B cell (primary cell): ENCODE results near the gene RAB11FIP5. TPM values are rescaled to one million over a fixed set of nuclear protein-coding genes. Genes with fewer than 3 reads are reported as not detected.

Experiments
- ATAC-seq: fragments of 200-7000 bp; cut with Tn5 transposase; one replicate; pipeline ENCODE4 v1.10.0; 2021; ENCODE audit warnings: low read depth, mild to moderate bottlenecking, moderate number of reproducible peaks, moderate library complexity
- CTCF ChIA-PET: fragments of 350-600 bp; sonication (Branson Sonifier 250); formaldehyde crosslinking; loops from one replicate; lab custom pipeline; 2021; ENCODE audit warnings: antibody characterized with exemption, inconsistent platforms; lab: Charles Lee
- POLR2A ChIA-PET: fragments of 350-600 bp; sonication (Branson Sonifier 250); formaldehyde crosslinking; loops from one replicate; lab custom pipeline; 2021; ENCODE audit warnings: antibody characterized with exemption; lab: Charles Lee
- DNase-seq: peaks from one replicate; pipeline ENCODE4 v3.0.0; 2013
- H2AFZ ChIP-seq: 2 replicates; pipeline ENCODE4 v1.6.1; 2012; ENCODE audit warnings: mild to moderate bottlenecking, low read depth, low read length; ENCODE audit not compliant: insufficient read depth, poor library complexity, severe bottlenecking
- H3K27ac ChIP-seq, 2 donors: 1 replicate in 1 of 2; 2 replicates in 1 of 2; pipeline ENCODE4 v1.5.1; 2012 to 2013; ENCODE audit warnings: low read length in 2 of 2, mild to moderate bottlenecking in 2 of 2, moderate library complexity in 1 of 2
- H3K27me3 ChIP-seq, 4 experiments: fragments of 200-600 bp in 1 of 4; sonication (generic) in 1 of 4; replicated peaks in 1 of 4; 1 replicate in 2 of 4; 2 replicates in 2 of 4; pipeline versions ENCODE4 v1.6.1 to v1.7.0; 2013 to 2016; ENCODE audit warnings: low read length in 3 of 4, mild to moderate bottlenecking in 2 of 4, mixed read lengths in 1 of 4, moderate library complexity in 1 of 4; ENCODE audit not compliant: insufficient read depth in 4 of 4, control insufficient read depth in 3 of 4; ENCODE audit errors: control extremely low read depth in 1 of 4
- H3K36me3 ChIP-seq, 2 experiments: replicated peaks in 1 of 2; 1 replicate in 1 of 2; 2 replicates in 1 of 2; pipeline versions ENCODE4 v1.6.1 to v1.7.1; 2013; ENCODE audit warnings: low read length in 1 of 2; ENCODE audit not compliant: insufficient read depth in 2 of 2, control insufficient read depth in 1 of 2; ENCODE audit errors: control extremely low read depth in 1 of 2, extremely low read depth in 1 of 2
- H3K4me1 ChIP-seq, 2 donors: fragments of 200-600 bp in 1 of 2; sonication (generic) in 1 of 2; 1 replicate in 1 of 2; 2 replicates in 1 of 2; pipeline versions ENCODE4 v1.5.1 to v1.6.1; 2013 to 2017; ENCODE audit warnings: low read length in 2 of 2; ENCODE audit not compliant: control insufficient read depth in 2 of 2, insufficient read depth in 2 of 2
- H3K4me2 ChIP-seq: replicated peaks from 2 replicates; pipeline ENCODE3; 2012; ENCODE audit warnings: mild to moderate bottlenecking, low read depth, low read length; ENCODE audit not compliant: poor library complexity, severe bottlenecking
- H3K4me3 ChIP-seq, 5 experiments: fragments of 200-600 bp in 1 of 5; sonication (generic) in 1 of 5; 1 replicate in 3 of 5; 2 replicates in 2 of 5; pipeline versions ENCODE4 v1.5.1 to v1.7.0; 2011 to 2016; ENCODE audit warnings: low read length in 4 of 5, mild to moderate bottlenecking in 4 of 5, low read depth in 2 of 5, control low read depth in 1 of 5, moderate library complexity in 1 of 5; ENCODE audit not compliant: insufficient read depth in 1 of 5; ENCODE audit errors: control extremely low read depth in 1 of 5, extremely low read depth in 1 of 5
- H3K79me2 ChIP-seq: fragments of 200-600 bp; sonication (generic); one replicate; pipeline ENCODE4 v1.6.0; 2016; ENCODE audit warnings: low read length; ENCODE audit not compliant: control insufficient read depth, insufficient read depth
- H3K9ac ChIP-seq: fragments of 200-600 bp; sonication (generic); 2 replicates; pipeline ENCODE4 v1.6.1; 2017; ENCODE audit warnings: mild to moderate bottlenecking, low read length, moderate library complexity
- H3K9me3 ChIP-seq, 3 donors: one replicate each; pipeline versions ENCODE4 v1.6.1 to v1.7.1; 2013; ENCODE audit warnings: low read length in 2 of 3; ENCODE audit not compliant: control insufficient read depth in 2 of 3, insufficient read depth in 1 of 3; ENCODE audit errors: control extremely low read depth in 1 of 3
- H4K20me1 ChIP-seq: 2 replicates; pipeline ENCODE4 v1.6.0; 2012; ENCODE audit warnings: mild to moderate bottlenecking, low read length; ENCODE audit not compliant: insufficient read depth, control insufficient read depth, poor library complexity, severe bottlenecking
- H3K27ac Mint-ChIP-seq: one replicate; pipeline ENCODE4 v1.8.0; 2021; ENCODE audit warnings: mixed read lengths
- H3K27me3 Mint-ChIP-seq: one replicate; pipeline ENCODE4 v1.8.0; 2021; ENCODE audit warnings: mixed read lengths
- H3K4me1 Mint-ChIP-seq: one replicate; pipeline ENCODE4 v1.8.0; 2021; ENCODE audit warnings: mixed read lengths
- H3K4me3 Mint-ChIP-seq: one replicate; pipeline ENCODE4 v1.8.0; 2021; ENCODE audit warnings: mixed read lengths
- H3K9me3 Mint-ChIP-seq: one replicate; pipeline ENCODE4 v1.8.0; 2022; ENCODE audit warnings: mixed read lengths; ENCODE audit not compliant: insufficient read depth
- CTCF ChIP-seq: fragments of 200-600 bp; IDR thresholded peaks from one replicate; pipeline ENCODE4 v1.8.0; 2022; ENCODE audit warnings: antibody characterized with exemption, mild to moderate bottlenecking
- EZH2 ChIP-seq: IDR thresholded peaks from 2 replicates; pipeline ENCODE4 v1.6.1; 2012; ENCODE audit warnings: borderline replicate concordance, low read depth, mild to moderate bottlenecking, moderate library complexity, low read length; ENCODE audit not compliant: insufficient read depth, poor library complexity, severe bottlenecking
- WGBS: methylation state at CpG from one replicate; pipeline ENCODE4 v1.1.5; 2013; ENCODE audit warnings: missing lambda C conversion rate; ENCODE audit not compliant: insufficient coverage; 5-methylcytosine and 5-hydroxymethylcytosine counted together
- intact Hi-C: fragments of 100-400 bp; cut with micrococcal nuclease; formaldehyde crosslinking; loops from one replicate; pipeline ENCODE4 v1.10.0; 2022
- polyA minus RNA-seq: library from RNA; depleted of rRNA, polyadenylated mRNA; stranded (reverse); fragments of >200 nt; gene quantifications from 2 replicates; pipeline ENCODE4 v1.2.3, GENCODE V29; 2012
- polyA plus RNA-seq: library from polyadenylated mRNA; depleted of rRNA; stranded (reverse); fragments of >200 nt; gene quantifications from 2 replicates; pipeline ENCODE4 v1.2.3, GENCODE V29; 2012
- total RNA-seq, 2 donors: library from RNA; stranded (reverse); fragments of 120-200 nt in 1 of 2; gene quantifications; 1 replicate in 1 of 2; 2 replicates in 1 of 2; pipeline versions ENCODE4 v1.2.3 to v1.2.4, GENCODE V29; 2013 to 2022

The RAB11FIP5 gene
- total RNA-seq: 4.6 and 5.1 TPM in 2 replicates
- 1.7 TPM for total RNA-seq (2013)
- 1.7 and 1.8 TPM in 2 replicates for polyA plus RNA-seq
- 3.5 and 6.7 TPM in 2 replicates for polyA minus RNA-seq

- peak within 1 kb of the TSS in 1 of 2 donors; percentile 53 for H3K27ac ChIP-seq
- Mint-ChIP-seq H3K4me3 (peak within 1 kb of the TSS; percentile 83), H3K27ac (peak within 1 kb of the TSS; percentile 67), H3K9me3 (no peaks in the 10 kb centered on the region), H3K4me1 (peaks cover 8% of the 10 kb centered on the region), H3K27me3 (peaks cover 3% of the 10 kb centered on the region)
- CTCF ChIA-PET: interaction anchor here (1.2 to 3.8 kb wide), 4 partner anchors 28 to 63 kb away, joined by 3 to 23 read pairs (median 4); no protein-coding TSS in a partner anchor
- ATAC-seq (peak; percentile 91), DNase-seq (peak; percentile 83)
- H2AFZ ChIP-seq: peak within 1 kb of the TSS; percentile 94
- H3K9me3 ChIP-seq: peaks cover 0 to 8% (median 0%) of the 10 kb centered on the region in 3 donors
- POLR2A ChIA-PET: interaction anchor here (0.6 to 1.3 kb wide), 2 partner anchors 14 to 42 kb away, joined by 3 to 6 read pairs; partner anchors contain the start of gene SFXN5
- peak within 1 kb of the TSS; percentile 15 to 89 (median 74) for H3K4me3 ChIP-seq
- TF ChIP-seq EZH2 (no peak), CTCF (no peak)
- H3K4me2 ChIP-seq: peak within 1 kb of the TSS; percentile 98
- H4K20me1 ChIP-seq: no peaks in the 10 kb centered on the region
- 0% methylated on average over 78 of the region's 93 CpGs for WGBS
- H3K79me2 ChIP-seq: no peaks in the 10 kb centered on the region
- peak within 1 kb of the TSS; percentile 90 for H3K9ac ChIP-seq
- no peaks in the 10 kb centered on the region for H3K36me3 ChIP-seq
- intact Hi-C loops: loop anchor here (1.0 to 5.0 kb wide), 6 partner anchors 42 to 1539 kb away; partner anchors contain the start of genes CCT7, EMX1, PRADC1 and SEMA4F
- peaks cover 17% of the 10 kb centered on the region in 2 donors for H3K4me1 ChIP-seq
- H3K27me3 ChIP-seq: peaks cover 0 to 23% (median 8%) of the 10 kb centered on the region in 4 experiments
Measured at GRCh38 chr2:73112913-73113854, at the start of gene RAB11FIP5. TSS of gene RAB11FIP5 (minus strand) at chr2:73112948. CDS start at chr2:73112777, 171 bp downstream.
